ENCODE data around the gene CDCP1. TPM values are rescaled to one million over a fixed set of nuclear protein-coding genes. Genes with fewer than 3 reads are reported as not detected.
A peak's percentile ranks its signal among the peaks of the same experiment; 100 is the strongest.

Gene CDCP1
- total and polyA plus RNA-seq, 4 donors, result 0.33 to 8.9 (median 3.0) TPM

DNA sequence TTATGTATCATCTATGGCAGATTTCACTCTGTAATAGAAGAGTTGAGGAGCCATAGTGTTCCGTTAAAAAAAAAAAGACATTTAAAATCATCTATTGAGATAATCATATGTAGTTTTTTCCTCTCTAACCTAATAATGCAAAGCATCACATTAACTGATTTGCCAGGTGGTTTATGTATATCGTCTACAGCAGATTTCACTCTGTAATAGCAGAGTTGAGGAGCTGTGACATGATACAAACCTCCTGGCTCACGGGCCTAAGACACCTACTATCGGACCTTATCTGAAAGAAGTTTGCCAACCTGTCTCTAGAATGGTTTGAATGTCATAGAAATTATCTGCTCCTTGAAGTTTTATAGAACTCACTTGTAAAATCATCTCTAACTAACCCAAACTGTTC lies 29.8 kb downstream of the CDCP1 start:
- Histone ChIP-seq H3K4me3 (ENCODE audit: low read length in 2 of 2) (no peak overlapping the region), H3K36me3 (ENCODE audit: control insufficient read depth in 1 of 2, insufficient read depth in 2 of 2, low read length in 1 of 2) (no peaks in the 10 kb centered on the region), H3K27ac (ENCODE audit: low read depth in 1 of 2, low read length in 2 of 2) (no peak overlapping the region), H3K27me3 (ENCODE audit: control insufficient read depth in 1 of 2, insufficient read depth in 2 of 2, low read length in 1 of 2) (no peaks in the 10 kb centered on the region), H3K9me3 (ENCODE audit: control insufficient read depth, low read length) (no peaks in the 10 kb centered on the region), H3K4me1 (ENCODE audit: control insufficient read depth in 1 of 2, insufficient read depth in 2 of 2, low read length in 2 of 2) (no peaks in the 10 kb centered on the region)
- DNase-seq (no peak), ATAC-seq (ENCODE audit: low FRiP score) (no peak)
- 83 to 91% methylated on average over 4 of the region's 4 CpGs for WGBS, 2 donors
- intact Hi-C loops (cut with DNase I), result no loop called here

DNA sequence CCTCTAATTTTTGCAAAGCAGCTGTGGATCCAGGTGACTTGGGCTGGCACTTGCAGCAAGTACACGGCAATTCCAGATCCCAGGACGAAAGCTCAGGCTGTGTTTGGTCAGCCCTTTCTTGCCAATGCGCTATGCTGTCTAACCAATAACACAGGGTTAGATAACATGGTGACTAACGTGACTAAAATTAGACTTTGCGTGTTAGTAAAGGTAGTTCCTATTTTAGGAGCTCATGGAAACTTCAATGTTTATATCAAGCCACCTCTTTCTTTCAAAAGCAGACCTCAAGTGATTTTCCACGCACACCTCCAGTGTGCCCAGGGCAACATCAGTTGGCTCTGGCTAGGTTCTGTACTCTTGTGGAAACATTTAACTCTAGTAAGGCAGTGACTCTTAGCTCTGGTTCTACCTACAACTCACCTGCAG lies 32.5 kb downstream of the CDCP1 start:
- no peaks in the 10 kb centered on the region for H3K4me1 ChIP-seq (ENCODE audit: control insufficient read depth in 1 of 2, insufficient read depth in 2 of 2, low read length in 2 of 2)
- no peak overlapping the region for H3K4me3 ChIP-seq (ENCODE audit: low read length in 2 of 2)
- 6 to 12% methylated on average over 6 of the region's 6 CpGs for WGBS, 2 donors
- H3K27ac ChIP-seq (ENCODE audit: low read depth in 1 of 2, low read length in 2 of 2), result peak overlapping the region in 1 of 2 donors; percentile 83
- DNase-seq (no peak), ATAC-seq (ENCODE audit: low FRiP score) (no peak)
- intact Hi-C loops (cut with DNase I), result no loop called here
- no peaks in the 10 kb centered on the region for H3K27me3 ChIP-seq (ENCODE audit: control insufficient read depth in 1 of 2, insufficient read depth in 2 of 2, low read length in 1 of 2)
- H3K36me3 ChIP-seq (ENCODE audit: control insufficient read depth in 1 of 2, insufficient read depth in 2 of 2, low read length in 1 of 2), result no peaks in the 10 kb centered on the region
- H3K9me3 ChIP-seq (ENCODE audit: control insufficient read depth, low read length), result no peaks in the 10 kb centered on the region

- DNase-seq, result no peak
- no peaks in the 10 kb centered on the region for H3K4me1 ChIP-seq (ENCODE audit: control insufficient read depth in 1 of 2, insufficient read depth in 2 of 2, low read length in 2 of 2)
- intact Hi-C loops (cut with DNase I), result no loop called here
- H3K27me3 ChIP-seq (ENCODE audit: control insufficient read depth in 1 of 2, insufficient read depth in 2 of 2, low read length in 1 of 2), result no peaks in the 10 kb centered on the region
- H3K4me3 ChIP-seq (ENCODE audit: low read length in 2 of 2), result no peak overlapping the region
- ATAC-seq (ENCODE audit: low FRiP score), result no peak
- H3K9me3 ChIP-seq (ENCODE audit: control insufficient read depth, low read length), result no peaks in the 10 kb centered on the region
- WGBS, 2 donors, result 31 to 47% methylated on average over 4 of the region's 4 CpGs
- no peaks in the 10 kb centered on the region for H3K36me3 ChIP-seq (ENCODE audit: control insufficient read depth in 1 of 2, insufficient read depth in 2 of 2, low read length in 1 of 2)
- peak overlapping the region in 1 of 2 donors; percentile 55 for H3K27ac ChIP-seq (ENCODE audit: low read depth in 1 of 2, low read length in 2 of 2)
Measured at GRCh38 chr3:45112939-45113338, 33.2 kb downstream of the CDCP1 start.

DNA sequence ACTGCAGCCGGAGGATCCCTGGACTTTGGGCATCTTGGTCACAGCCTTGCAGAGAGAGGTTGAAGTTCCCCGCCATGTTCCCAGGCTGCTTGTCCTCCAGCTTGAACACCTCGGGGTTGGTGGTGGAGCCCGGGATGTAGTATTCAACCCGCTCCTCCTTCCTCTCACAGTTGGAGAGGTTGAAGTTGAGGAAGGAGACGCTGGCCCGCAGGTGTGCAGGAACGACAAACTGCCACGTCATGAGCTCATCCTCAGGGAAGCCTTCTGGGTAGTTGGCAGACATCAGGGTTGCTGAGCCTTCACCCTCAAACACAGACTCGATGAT lies 35.7 kb downstream of the CDCP1 start:
- H3K9me3 ChIP-seq (ENCODE audit: control insufficient read depth, low read length), result no peaks in the 10 kb centered on the region
- DNase-seq (no peak), ATAC-seq (ENCODE audit: low FRiP score) (no peak)
- 90 to 91% methylated on average over 10 of the region's 10 CpGs for WGBS, 2 donors
- H3K4me3 ChIP-seq (ENCODE audit: low read length in 2 of 2), result no peak overlapping the region
- no peaks in the 10 kb centered on the region for H3K4me1 ChIP-seq (ENCODE audit: control insufficient read depth in 1 of 2, insufficient read depth in 2 of 2, low read length in 2 of 2)
- H3K27me3 ChIP-seq (ENCODE audit: control insufficient read depth in 1 of 2, insufficient read depth in 2 of 2, low read length in 1 of 2), result no peaks in the 10 kb centered on the region
- intact Hi-C loops (cut with DNase I), result no loop called here
- H3K36me3 ChIP-seq (ENCODE audit: control insufficient read depth in 1 of 2, insufficient read depth in 2 of 2, low read length in 1 of 2), result no peaks in the 10 kb centered on the region
- H3K27ac ChIP-seq (ENCODE audit: low read depth in 1 of 2, low read length in 2 of 2), result no peak overlapping the region

DNA sequence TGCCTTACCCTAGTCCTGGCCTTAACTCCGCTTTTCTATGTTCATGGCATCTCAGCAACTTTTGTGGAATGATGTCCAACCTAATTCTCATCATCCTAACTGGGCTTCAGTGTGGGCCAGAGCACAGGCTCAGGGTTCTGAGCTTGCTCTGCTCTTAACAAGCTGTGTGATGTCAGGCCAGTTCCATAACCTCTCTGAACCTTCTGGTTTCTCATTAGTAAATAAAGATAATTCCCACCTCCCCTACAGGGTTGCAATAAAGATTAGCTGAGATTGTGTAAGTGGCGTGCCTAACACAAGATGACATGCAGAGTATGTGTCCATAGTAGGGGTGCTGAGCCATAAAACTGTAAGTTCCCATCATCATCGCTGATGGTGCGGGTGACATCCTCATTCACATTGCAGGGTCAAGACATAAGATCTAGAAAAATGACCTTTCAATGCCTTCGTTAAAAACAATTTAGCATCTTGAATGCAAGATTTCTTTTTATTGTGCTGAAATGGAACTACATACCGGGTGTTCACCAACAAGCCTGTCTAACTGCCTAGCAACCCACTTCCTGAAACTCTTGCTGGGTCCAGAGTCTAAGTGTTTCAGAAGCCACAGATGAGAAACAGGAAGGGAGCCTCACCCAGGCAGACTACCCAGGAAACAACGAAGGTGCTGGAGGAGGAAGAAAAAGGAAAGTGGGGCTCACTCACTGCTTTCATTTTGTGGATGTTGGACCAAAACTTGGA lies 36.2 kb downstream of the CDCP1 start:
- no peak overlapping the region for H3K4me3 ChIP-seq (ENCODE audit: low read length in 2 of 2)
- no peak for ATAC-seq (ENCODE audit: low FRiP score)
- H3K9me3 ChIP-seq (ENCODE audit: control insufficient read depth, low read length), result no peaks in the 10 kb centered on the region
- no peaks in the 10 kb centered on the region for H3K36me3 ChIP-seq (ENCODE audit: control insufficient read depth in 1 of 2, insufficient read depth in 2 of 2, low read length in 1 of 2)
- no peak overlapping the region for H3K27ac ChIP-seq (ENCODE audit: low read depth in 1 of 2, low read length in 2 of 2)
- 82 to 85% methylated on average over 7 of the region's 7 CpGs for WGBS, 2 donors
- H3K4me1 ChIP-seq (ENCODE audit: control insufficient read depth in 1 of 2, insufficient read depth in 2 of 2, low read length in 2 of 2), result no peaks in the 10 kb centered on the region
- intact Hi-C loops (cut with DNase I), result no loop called here
- DNase-seq, result no peak
- no peaks in the 10 kb centered on the region for H3K27me3 ChIP-seq (ENCODE audit: control insufficient read depth in 1 of 2, insufficient read depth in 2 of 2, low read length in 1 of 2)

DNA sequence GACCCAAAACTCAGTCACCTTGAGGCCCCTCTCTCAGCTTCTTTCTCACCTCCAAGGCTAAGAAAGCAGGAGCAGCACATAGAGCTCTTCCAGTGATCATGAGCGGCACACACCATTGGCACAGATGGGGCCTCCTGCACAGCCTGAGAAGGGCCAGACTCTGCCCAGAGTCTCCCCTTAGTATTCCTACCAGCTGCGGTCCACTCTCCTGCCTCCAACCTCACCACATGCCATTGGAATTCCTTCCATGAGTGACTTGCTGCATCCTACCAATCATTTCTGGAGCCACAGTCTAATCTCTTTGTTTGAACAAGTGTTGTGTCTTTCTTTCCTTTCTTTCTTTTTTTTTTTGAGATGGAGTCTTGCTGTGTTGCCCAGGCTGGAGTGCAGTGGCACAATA lies 39.3 kb downstream of the CDCP1 start:
- H3K27ac ChIP-seq (ENCODE audit: low read depth in 1 of 2, low read length in 2 of 2), result no peak overlapping the region
- no peak overlapping the region for H3K4me3 ChIP-seq (ENCODE audit: low read length in 2 of 2)
- intact Hi-C loops (cut with DNase I), result no loop called here
- H3K4me1 ChIP-seq (ENCODE audit: control insufficient read depth in 1 of 2, insufficient read depth in 2 of 2, low read length in 2 of 2), result no peaks in the 10 kb centered on the region
- no peaks in the 10 kb centered on the region for H3K9me3 ChIP-seq (ENCODE audit: control insufficient read depth, low read length)
- H3K36me3 ChIP-seq (ENCODE audit: control insufficient read depth in 1 of 2, insufficient read depth in 2 of 2, low read length in 1 of 2), result no peaks in the 10 kb centered on the region
- WGBS, 2 donors, result 86 to 89% methylated on average over 2 of the region's 2 CpGs
- no peaks in the 10 kb centered on the region for H3K27me3 ChIP-seq (ENCODE audit: control insufficient read depth in 1 of 2, insufficient read depth in 2 of 2, low read length in 1 of 2)
- ATAC-seq (ENCODE audit: low FRiP score) (no peak), DNase-seq (no peak)

GRCh38 chr3:45105855-45106671 lies 40.1 kb downstream of the CDCP1 start:
- Histone ChIP-seq H3K4me1 (ENCODE audit: control insufficient read depth in 1 of 2, insufficient read depth in 2 of 2, low read length in 2 of 2) (no peaks in the 10 kb centered on the region), H3K36me3 (ENCODE audit: control insufficient read depth in 1 of 2, insufficient read depth in 2 of 2, low read length in 1 of 2) (no peaks in the 10 kb centered on the region), H3K27me3 (ENCODE audit: control insufficient read depth in 1 of 2, insufficient read depth in 2 of 2, low read length in 1 of 2) (no peaks in the 10 kb centered on the region), H3K9me3 (ENCODE audit: control insufficient read depth, low read length) (no peaks in the 10 kb centered on the region), H3K4me3 (ENCODE audit: low read length in 2 of 2) (no peak overlapping the region), H3K27ac (ENCODE audit: low read depth in 1 of 2, low read length in 2 of 2) (no peak overlapping the region)
- no peak for ATAC-seq (ENCODE audit: low FRiP score)
- intact Hi-C loops (cut with DNase I), result no loop called here
- 64 to 71% methylated on average over 5 of the region's 5 CpGs for WGBS, 2 donors
- no peak for DNase-seq

DNA sequence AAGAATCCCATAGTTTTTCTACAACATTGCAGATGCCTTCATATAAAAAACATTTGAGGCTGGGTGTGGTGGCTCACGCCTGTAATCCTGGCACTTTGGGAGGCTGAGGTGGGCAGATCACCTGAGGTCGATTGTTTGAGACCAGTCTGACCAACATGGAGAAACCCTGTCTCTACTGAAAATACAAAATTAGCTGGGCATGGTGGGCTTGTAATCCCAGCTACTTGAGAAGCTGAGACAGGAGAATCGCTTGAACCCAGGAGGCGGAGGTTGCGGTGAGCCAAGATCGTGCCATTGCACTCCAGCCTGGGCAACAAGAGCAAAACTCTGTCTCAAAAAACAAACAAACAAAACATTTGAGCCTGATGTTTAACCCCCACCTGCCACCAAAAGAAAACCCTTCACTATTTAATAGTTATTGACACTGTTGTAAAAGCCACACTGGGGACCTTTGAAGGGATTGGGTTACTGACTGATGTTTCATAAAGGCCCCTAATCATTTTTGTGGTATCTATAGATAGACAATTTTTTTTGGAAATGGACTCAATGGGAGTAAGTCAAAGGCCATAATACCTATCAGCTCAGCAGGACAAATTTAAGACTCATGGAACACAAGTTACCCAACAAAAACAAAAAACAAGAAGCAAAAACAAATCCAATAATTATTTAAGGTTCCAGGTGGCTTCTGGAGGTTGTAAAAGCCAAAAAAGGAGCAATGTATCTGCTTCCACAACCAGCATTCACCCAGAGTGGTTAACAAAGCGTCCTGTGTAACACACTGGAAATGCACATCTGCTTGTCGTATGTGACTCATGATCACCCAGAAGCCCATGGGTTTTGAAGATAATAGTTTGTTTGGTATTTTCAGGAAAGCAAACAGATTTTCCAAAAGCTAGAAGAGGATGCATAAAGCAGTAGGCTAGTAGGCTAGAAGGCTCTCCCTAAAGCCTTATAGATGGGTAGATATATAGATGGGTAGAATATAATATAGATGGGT lies 41.2 kb downstream of the CDCP1 start:
- Histone ChIP-seq H3K27ac (ENCODE audit: low read depth in 1 of 2, low read length in 2 of 2) (no peak overlapping the region), H3K4me1 (ENCODE audit: control insufficient read depth in 1 of 2, insufficient read depth in 2 of 2, low read length in 2 of 2) (no peaks in the 10 kb centered on the region), H3K4me3 (ENCODE audit: low read length in 2 of 2) (no peak overlapping the region), H3K27me3 (ENCODE audit: control insufficient read depth in 1 of 2, insufficient read depth in 2 of 2, low read length in 1 of 2) (no peaks in the 10 kb centered on the region), H3K9me3 (ENCODE audit: control insufficient read depth, low read length) (no peaks in the 10 kb centered on the region), H3K36me3 (ENCODE audit: control insufficient read depth in 1 of 2, insufficient read depth in 2 of 2, low read length in 1 of 2) (no peaks in the 10 kb centered on the region)
- DNase-seq (no peak), ATAC-seq (ENCODE audit: low FRiP score) (no peak)
- WGBS, 2 donors, result 78 to 88% methylated on average over 8 of the region's 8 CpGs
- intact Hi-C loops (cut with DNase I), result no loop called here
